HepG2 (cell line): ENCODE measurements around the gene IFNLR1. TPM values are rescaled to one million over a fixed set of nuclear protein-coding genes. Genes with fewer than 3 reads are reported as not detected.

Source experiments
- ATAC-seq: fragments of 200-7000 bp; cut with Tn5 transposase; 3 replicates; pipeline ENCODE4 v1.9.1; 2020; ENCODE audit warnings: mild to moderate bottlenecking, moderate library complexity
- BruUV-seq: library from RNA; stranded (reverse); fragments of 400-500 nt; replicated peaks from 2 replicates; lab custom pipeline; 2021; lab: Mats Ljungman, UMichigan
- CTCF ChIA-PET: fragments of 300-600 bp; formaldehyde crosslinking; extraction: SDS; loops from one replicate; lab custom pipeline; 2021; ENCODE audit warnings: low total read pairs, inconsistent platforms, low intra/inter-chr PET ratio; lab: Yijun Ruan, JAX
- POLR2A ChIA-PET: fragments of 350-600 bp; sonication (Branson Sonifier 250); formaldehyde crosslinking; loops from one replicate; lab custom pipeline; 2020; ENCODE audit warnings: antibody characterized with exemption, inconsistent platforms; lab: Yijun Ruan, JAX
- DNase-seq: peaks from one replicate; pipeline ENCODE4 v3.0.0-alpha.2; 2015; ENCODE audit warnings: low spot score
- FAIRE-seq: peaks from 3 replicates; lab custom pipeline; 2011; peaks lifted over from hg19 to GRCh38; lab: Jason Lieb, UNC
- H2AFZ ChIP-seq: one replicate; pipeline ENCODE4 v1.6.1; 2011; ENCODE audit warnings: low read length, inconsistent platforms
- H3K27ac ChIP-seq: fragments of 300-600 bp; 3 replicates; pipeline ENCODE4 v1.8.0; 2011; ENCODE audit warnings: mixed run types, mild to moderate bottlenecking, mixed read lengths, low read length, inconsistent platforms; ENCODE audit not compliant: insufficient read depth; ENCODE audit errors: extremely low read length
- H3K27me3 ChIP-seq, 2 experiments: fragments of 200-600 bp in 1 of 2; 2 replicates in 1 of 2; 3 replicates in 1 of 2; pipeline versions ENCODE4 v1.6.0 to v1.8.0; 2011; ENCODE audit warnings: low read length in 2 of 2, mild to moderate bottlenecking in 2 of 2, moderate library complexity in 2 of 2, inconsistent platforms in 1 of 2; ENCODE audit not compliant: insufficient read depth in 2 of 2, control insufficient read depth in 1 of 2
- H3K36me3 ChIP-seq, 2 experiments: fragments of 200-600 bp in 1 of 2; replicated peaks in 1 of 2; 2 replicates in 1 of 2; 3 replicates in 1 of 2; pipeline versions ENCODE4 v1.5.1 to v1.8.0; 2011; ENCODE audit warnings: low read length in 2 of 2, inconsistent platforms in 1 of 2; ENCODE audit not compliant: insufficient read depth in 2 of 2, control insufficient read depth in 1 of 2
- H3K4me1 ChIP-seq: 2 replicates; pipeline ENCODE4 v1.5.1; 2012; ENCODE audit warnings: low read length, inconsistent platforms; ENCODE audit not compliant: insufficient read depth
- H3K4me2 ChIP-seq: 2 replicates; pipeline ENCODE4 v1.6.0; 2011; ENCODE audit warnings: low read depth, low read length, inconsistent platforms
- H3K4me3 ChIP-seq, 3 experiments: fragments of 200-600 bp in 1 of 3; sonication (generic), shearing (Covaris generic) in 1 of 3; replicated peaks in 1 of 3; 2 replicates each; pipeline ENCODE4 v1.5.1; 2011 to 2016; ENCODE audit warnings: low read length in 3 of 3, inconsistent platforms in 2 of 3, low read depth in 2 of 3, mild to moderate bottlenecking in 2 of 3, control low read depth in 1 of 3, mixed read lengths in 1 of 3; ENCODE audit not compliant: insufficient read depth in 1 of 3
- H3K79me2 ChIP-seq: one replicate; pipeline ENCODE4 v1.6.1; 2011; ENCODE audit warnings: low read length, inconsistent platforms; ENCODE audit not compliant: insufficient read depth
- H3K9ac ChIP-seq: 2 replicates; pipeline ENCODE4 v1.6.0; 2011; ENCODE audit warnings: mild to moderate bottlenecking, low read depth, low read length, inconsistent platforms; ENCODE audit not compliant: insufficient read depth
- H3K9me3 ChIP-seq: 2 replicates; pipeline ENCODE4 v1.5.1; 2012; ENCODE audit warnings: mild to moderate bottlenecking, low read length
- H4K20me1 ChIP-seq: 2 replicates; pipeline ENCODE4 v1.6.0; 2011; ENCODE audit warnings: inconsistent platforms, mild to moderate bottlenecking, low read length, moderate library complexity; ENCODE audit not compliant: insufficient read depth
- ARNT ChIP-seq: fragments of 450-650 bp; IDR thresholded peaks from 2 replicates; pipeline ENCODE4 v1.6.1; 2017
- BORCS8-MEF2B ChIP-seq: sonication (generic); formaldehyde crosslinking; IDR thresholded peaks from 2 replicates; pipeline ENCODE4 v1.8.0; 2022; ENCODE audit warnings: mild to moderate bottlenecking, missing genetic modification reagents
- HHEX ChIP-seq: IDR thresholded peaks from 2 replicates; pipeline ENCODE4 v1.6.1; 2016; ENCODE audit warnings: control low read depth
- HNRNPK ChIP-seq: fragments of 200-400 bp; formaldehyde crosslinking; IDR thresholded peaks from 2 replicates; pipeline ENCODE4 v1.6.1; 2018; ENCODE audit warnings: low read length, low read depth, moderate library complexity, mild to moderate bottlenecking; ENCODE audit not compliant: poor library complexity, severe bottlenecking
- NR2F1 ChIP-seq, 2 experiments: fragments of 450-650 bp in 1 of 2; formaldehyde crosslinking in 1 of 2; IDR thresholded peaks; 2 replicates each; pipeline versions ENCODE4 v1.5.0 to v1.6.1; 2016 to 2020; ENCODE audit warnings: mild to moderate bottlenecking in 1 of 2, missing compliant biosample characterization in 1 of 2, missing genetic modification reagents in 1 of 2, moderate library complexity in 1 of 2
- POGZ ChIP-seq: sonication (generic); formaldehyde crosslinking; IDR thresholded peaks from 2 replicates; pipeline ENCODE4 v1.4.0; 2020; ENCODE audit warnings: mild to moderate bottlenecking, missing genetic modification reagents
- RBFOX2 ChIP-seq: fragments of 200-400 bp; formaldehyde crosslinking; IDR thresholded peaks from 2 replicates; pipeline ENCODE4 v1.6.1; 2017; ENCODE audit warnings: low read depth, mild to moderate bottlenecking, low read length
- U2AF1 ChIP-seq: fragments of 200-400 bp; formaldehyde crosslinking; optimal IDR thresholded peaks from 2 replicates; pipeline ENCODE3; 2017; ENCODE audit warnings: mild to moderate bottlenecking, low read depth, low read length
- ZBTB21 ChIP-seq: sonication (generic); formaldehyde crosslinking; IDR thresholded peaks from 2 replicates; pipeline ENCODE4 v1.4.0; 2020; ENCODE audit warnings: missing genetic modification reagents
- ZNF235 ChIP-seq: sonication (generic); formaldehyde crosslinking; IDR thresholded peaks from 2 replicates; pipeline ENCODE4 v1.8.1; 2023; ENCODE audit warnings: mild to moderate bottlenecking, missing genetic modification reagents, borderline replicate concordance
- ZNF274 ChIP-seq: sonication (generic); formaldehyde crosslinking; IDR thresholded peaks from 2 replicates; pipeline ENCODE4 v1.5.1; 2020; ENCODE audit warnings: mild to moderate bottlenecking, missing genetic modification reagents
- ZNF501 ChIP-seq: sonication (generic); formaldehyde crosslinking; IDR thresholded peaks from 2 replicates; pipeline ENCODE4 v1.5.1; 2020; ENCODE audit warnings: mild to moderate bottlenecking, moderate library complexity, missing genetic modification reagents
- ZSCAN30 ChIP-seq: sonication (generic); formaldehyde crosslinking; IDR thresholded peaks from 2 replicates; pipeline ENCODE4 v1.5.0; 2020; ENCODE audit warnings: mild to moderate bottlenecking, missing genetic modification reagents
- WGBS: methylation state at CpG from one replicate; pipeline ENCODE4 v1.1.6; 2017; ENCODE audit warnings: low lambda C conversion rate; 5-methylcytosine and 5-hydroxymethylcytosine counted together
- in situ Hi-C: cut with HindIII; loops from 2 replicates; pipeline ENCODE4 v1.10.0; 2017; ENCODE audit warnings: low pct_unique_long_range_greater_than_20kb; ENCODE audit not compliant: extremely low pct_ligation_motif_present
- intact Hi-C: fragments of 100-400 bp; cut with micrococcal nuclease; formaldehyde crosslinking; loops from one replicate; pipeline ENCODE4 v1.10.0; 2022; ENCODE audit not compliant: unreplicated experiment
- polyA plus RNA-seq, 8 experiments: library from polyadenylated mRNA; depleted of rRNA in 3 of 8; stranded (reverse) in 7 of 8; unstranded in 1 of 8; fragments of >200 nt; fragmentation: Illumina TruSeq in 4 of 8; extraction: Trizol in 4 of 8; gene quantifications; 2 replicates each; pipeline versions ENCODE4 v1.2.1 to v1.2.3, GENCODE V29; 2011 to 2016; ENCODE audit warnings: low read depth in 4 of 8, missing spikeins in 1 of 8, mixed read lengths in 1 of 8; ENCODE audit not compliant: insufficient read depth in 1 of 8
- total RNA-seq, 5 experiments: library from RNA; depleted of rRNA; stranded (reverse); fragments of >200 nt; fragmentation: Illumina TruSeq; extraction: Trizol; gene quantifications; 2 replicates each; pipeline ENCODE4 v1.2.3, GENCODE V29; 2016; ENCODE audit warnings: low read depth in 1 of 5
- TF ChIP-seq, protein P1 (sequence below): sonication (generic); formaldehyde crosslinking; IDR thresholded peaks from 2 replicates; pipeline ENCODE4 v1.4.0; 2020; ENCODE audit warnings: missing genetic modification reagents, borderline replicate concordance
- TF ChIP-seq, protein P2 (sequence below): sonication (generic); formaldehyde crosslinking; IDR thresholded peaks from 2 replicates; pipeline ENCODE4 v1.9.0; 2021; ENCODE audit warnings: missing genetic modification reagents, borderline replicate concordance
- TF ChIP-seq, protein P3 (sequence below): sonication (generic); formaldehyde crosslinking; IDR thresholded peaks from 2 replicates; pipeline ENCODE4 v1.5.1; 2020; ENCODE audit warnings: missing genetic modification reagents, mild to moderate bottlenecking, borderline replicate concordance

The IFNLR1 gene
- total and polyA plus RNA-seq, 2 of the 13 experiments (the other 11 are each of a cell fraction or from before 2014, with no cell fraction given) = 3.8 to 8.5 TPM

DNA sequence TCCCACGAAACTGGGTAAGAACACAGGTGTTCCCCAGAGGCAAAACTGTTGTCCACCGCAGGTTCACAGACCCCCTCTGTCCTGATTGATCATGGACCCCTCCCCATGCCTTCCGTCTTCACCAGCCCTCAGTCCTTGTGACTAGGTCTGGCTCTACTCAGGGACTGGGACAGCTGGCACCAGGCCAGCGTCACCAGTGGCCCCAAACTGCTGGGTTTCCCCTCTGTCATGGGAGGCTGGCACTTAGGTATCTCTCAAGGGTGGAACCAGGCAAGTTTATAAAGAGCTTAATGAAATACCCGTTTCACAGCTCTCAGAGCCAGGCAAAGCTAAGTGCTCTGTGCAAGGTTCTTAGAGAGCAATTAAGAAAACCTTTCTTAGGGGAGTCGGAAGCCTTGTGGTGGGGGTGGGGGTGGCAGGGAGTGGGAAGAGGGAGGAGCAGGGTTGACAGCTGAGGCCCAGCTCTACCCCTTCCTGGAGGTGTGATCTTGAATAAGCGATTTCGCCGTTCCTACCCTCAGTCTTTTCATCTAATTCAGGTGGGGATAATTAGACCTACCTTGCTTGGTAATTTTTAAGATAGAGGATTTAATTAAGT lies 35.0 kb upstream of the IFNLR1 start:
- DNase-seq = no peak
- no peaks in the 10 kb centered on the region for H3K36me3 ChIP-seq
- H3K4me3 ChIP-seq = no peak overlapping the region
- intact Hi-C loops (no loop called here), in situ Hi-C loops (no loop called here)
- no peak for FAIRE-seq
- no peak overlapping the region for H3K4me2 ChIP-seq
- H3K79me2 ChIP-seq = no peaks in the 10 kb centered on the region
- ChIA-PET POLR2A (no interaction called here), CTCF (no interaction called here)
- no peak for ATAC-seq
- 36% methylated on average over 9 of the region's 9 CpGs for WGBS
- H3K27me3 ChIP-seq = peaks cover 0 to 23% of the 10 kb centered on the region in 2 experiments; a peak in 3 of 5 replicates
- no peak overlapping the region for H2AFZ ChIP-seq
- H3K9ac ChIP-seq = no peak overlapping the region
- H3K4me1 ChIP-seq = no peaks in the 10 kb centered on the region
- BruUV-seq = no TSS peak
- no peaks in the 10 kb centered on the region for H3K9me3 ChIP-seq
- H4K20me1 ChIP-seq = no peaks in the 10 kb centered on the region
- H3K27ac ChIP-seq = no peak overlapping the region
- TF ChIP-seq, protein P1, sequence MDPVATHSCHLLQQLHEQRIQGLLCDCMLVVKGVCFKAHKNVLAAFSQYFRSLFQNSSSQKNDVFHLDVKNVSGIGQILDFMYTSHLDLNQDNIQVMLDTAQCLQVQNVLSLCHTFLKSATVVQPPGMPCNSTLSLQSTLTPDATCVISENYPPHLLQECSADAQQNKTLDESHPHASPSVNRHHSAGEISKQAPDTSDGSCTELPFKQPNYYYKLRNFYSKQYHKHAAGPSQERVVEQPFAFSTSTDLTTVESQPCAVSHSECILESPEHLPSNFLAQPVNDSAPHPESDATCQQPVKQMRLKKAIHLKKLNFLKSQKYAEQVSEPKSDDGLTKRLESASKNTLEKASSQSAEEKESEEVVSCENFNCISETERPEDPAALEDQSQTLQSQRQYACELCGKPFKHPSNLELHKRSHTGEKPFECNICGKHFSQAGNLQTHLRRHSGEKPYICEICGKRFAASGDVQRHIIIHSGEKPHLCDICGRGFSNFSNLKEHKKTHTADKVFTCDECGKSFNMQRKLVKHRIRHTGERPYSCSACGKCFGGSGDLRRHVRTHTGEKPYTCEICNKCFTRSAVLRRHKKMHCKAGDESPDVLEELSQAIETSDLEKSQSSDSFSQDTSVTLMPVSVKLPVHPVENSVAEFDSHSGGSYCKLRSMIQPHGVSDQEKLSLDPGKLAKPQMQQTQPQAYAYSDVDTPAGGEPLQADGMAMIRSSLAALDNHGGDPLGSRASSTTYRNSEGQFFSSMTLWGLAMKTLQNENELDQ (CRISPR knock-in tag) = no peak
- TF ChIP-seq HHEX (CRISPR knock-in tag) (no peak), ZNF235 (CRISPR knock-in tag) (no peak), RBFOX2 (no peak), ZNF501 (CRISPR knock-in tag) (no peak), NR2F1 (CRISPR knock-in tag; IDR thresholded peaks at IDR 0.05) (no peak), POGZ (no peak), ZBTB21 (no peak), ARNT (no peak), BORCS8-MEF2B (no peak), U2AF1 (no peak), HNRNPK (no peak), ZSCAN30 (CRISPR knock-in tag) (no peak), ZNF274 (CRISPR knock-in tag) (no peak)
- TF ChIP-seq, protein P2, sequence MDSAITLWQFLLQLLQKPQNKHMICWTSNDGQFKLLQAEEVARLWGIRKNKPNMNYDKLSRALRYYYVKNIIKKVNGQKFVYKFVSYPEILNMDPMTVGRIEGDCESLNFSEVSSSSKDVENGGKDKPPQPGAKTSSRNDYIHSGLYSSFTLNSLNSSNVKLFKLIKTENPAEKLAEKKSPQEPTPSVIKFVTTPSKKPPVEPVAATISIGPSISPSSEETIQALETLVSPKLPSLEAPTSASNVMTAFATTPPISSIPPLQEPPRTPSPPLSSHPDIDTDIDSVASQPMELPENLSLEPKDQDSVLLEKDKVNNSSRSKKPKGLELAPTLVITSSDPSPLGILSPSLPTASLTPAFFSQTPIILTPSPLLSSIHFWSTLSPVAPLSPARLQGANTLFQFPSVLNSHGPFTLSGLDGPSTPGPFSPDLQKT (CRISPR knock-in tag) = no peak
- TF ChIP-seq, protein P3, sequence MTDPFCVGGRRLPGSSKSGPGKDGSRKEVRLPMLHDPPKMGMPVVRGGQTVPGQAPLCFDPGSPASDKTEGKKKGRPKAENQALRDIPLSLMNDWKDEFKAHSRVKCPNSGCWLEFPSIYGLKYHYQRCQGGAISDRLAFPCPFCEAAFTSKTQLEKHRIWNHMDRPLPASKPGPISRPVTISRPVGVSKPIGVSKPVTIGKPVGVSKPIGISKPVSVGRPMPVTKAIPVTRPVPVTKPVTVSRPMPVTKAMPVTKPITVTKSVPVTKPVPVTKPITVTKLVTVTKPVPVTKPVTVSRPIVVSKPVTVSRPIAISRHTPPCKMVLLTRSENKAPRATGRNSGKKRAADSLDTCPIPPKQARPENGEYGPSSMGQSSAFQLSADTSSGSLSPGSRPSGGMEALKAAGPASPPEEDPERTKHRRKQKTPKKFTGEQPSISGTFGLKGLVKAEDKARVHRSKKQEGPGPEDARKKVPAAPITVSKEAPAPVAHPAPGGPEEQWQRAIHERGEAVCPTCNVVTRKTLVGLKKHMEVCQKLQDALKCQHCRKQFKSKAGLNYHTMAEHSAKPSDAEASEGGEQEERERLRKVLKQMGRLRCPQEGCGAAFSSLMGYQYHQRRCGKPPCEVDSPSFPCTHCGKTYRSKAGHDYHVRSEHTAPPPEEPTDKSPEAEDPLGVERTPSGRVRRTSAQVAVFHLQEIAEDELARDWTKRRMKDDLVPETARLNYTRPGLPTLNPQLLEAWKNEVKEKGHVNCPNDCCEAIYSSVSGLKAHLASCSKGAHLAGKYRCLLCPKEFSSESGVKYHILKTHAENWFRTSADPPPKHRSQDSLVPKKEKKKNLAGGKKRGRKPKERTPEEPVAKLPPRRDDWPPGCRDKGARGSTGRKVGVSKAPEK = no peak
